NB4 (cell line): ENCODE results near the gene SIGLEC9.

Experiments used
- DNase-seq: peaks from one replicate; pipeline ENCODE4 v3.0.0; 2010; ENCODE audit warnings: low read depth
- H3K4me3 ChIP-seq: one replicate; pipeline ENCODE4 v1.5.1; 2011; ENCODE audit warnings: mild to moderate bottlenecking, low read depth, low read length, moderate library complexity
- CTCF ChIP-seq: IDR thresholded peaks from one replicate; pipeline ENCODE4 v1.5.1; 2012; ENCODE audit warnings: low read depth, low read length
- MAX ChIP-seq: IDR thresholded peaks from 2 replicates; pipeline ENCODE4 v1.6.1; 2011; ENCODE audit warnings: low read depth, low read length
- MYC ChIP-seq: IDR thresholded peaks from 2 replicates; pipeline ENCODE4 v1.6.1; 2011; ENCODE audit warnings: low read depth, low read length
- POLR2A ChIP-seq: IDR thresholded peaks from 2 replicates; pipeline ENCODE4 v1.6.1; 2011; ENCODE audit warnings: mild to moderate bottlenecking; ENCODE audit not compliant: insufficient read length; ENCODE audit errors: extremely low read depth

Gene SIGLEC9

GRCh38 chr19:51128227-51128626 lies 3.5 kb downstream of the SIGLEC9 start:
- TF ChIP-seq MYC (no peak), CTCF (no peak), MAX (no peak), POLR2A (no peak)
- DNase-seq: no peak
- H3K4me3 ChIP-seq: no peak overlapping the region

GRCh38 chr19:51129716-51130115 lies 5.0 kb downstream of the SIGLEC9 start:
- no peak overlapping the region for H3K4me3 ChIP-seq
- peak; percentile 59 for DNase-seq
- TF ChIP-seq POLR2A: no peak
- no peak for TF ChIP-seq MAX
- no peak for TF ChIP-seq CTCF
- TF ChIP-seq MYC: no peak

GRCh38 chr19:51131780-51132680 lies 7.3 kb downstream of the SIGLEC9 start:
- TF ChIP-seq MAX: no peak
- no peak for TF ChIP-seq MYC
- TF ChIP-seq POLR2A: no peak
- peak; percentile 10 for TF ChIP-seq CTCF
- H3K4me3 ChIP-seq: peak overlapping the region; percentile 11
- peak; percentile 81 for DNase-seq

GRCh38 chr19:51135004-51135403 lies 10.3 kb downstream of the SIGLEC9 start:
- TF ChIP-seq CTCF: no peak
- TF ChIP-seq MYC: no peak
- TF ChIP-seq MAX: no peak
- TF ChIP-seq POLR2A: no peak
- no peak overlapping the region for H3K4me3 ChIP-seq
- no peak for DNase-seq

GRCh38 chr19:51135986-51136762 lies 11.5 kb downstream of the SIGLEC9 start:
- TF ChIP-seq MAX: no peak
- TF ChIP-seq CTCF: no peak
- TF ChIP-seq POLR2A: no peak
- TF ChIP-seq MYC: no peak
- DNase-seq: no peak
- no peak overlapping the region for H3K4me3 ChIP-seq
